ENCODE data around the gene PMVK. TPM values are rescaled to one million over a fixed set of nuclear protein-coding genes. Genes with fewer than 3 reads are reported as not detected.

PMVK gene
- total and polyA plus RNA-seq, 10 of the 15 experiments (the other 5 are each of a cell fraction or from before 2014, with no cell fraction given) = 6.0 to 121 (median 49.4) TPM

GRCh38 chr1:154961207-154962155 is 25.0 kb upstream of the PMVK start, which contains the start of gene PYGO2:
Gene PYGO2 (minus strand): TSS chr1:154961782. CDS start chr1:154961576, 206 bp downstream.
- Histone ChIP-seq H3K79me2 (ENCODE audit: control insufficient read depth, insufficient read depth, low read length) (peaks cover 31% of the 10 kb centered on the region), H3K9me3 (replicated peaks; ENCODE audit: control insufficient read depth, insufficient read depth, low read length) (no peaks in the 10 kb centered on the region), H3K27me3 (replicated peaks in 1 of 2; ENCODE audit: control insufficient read depth in 2 of 2, insufficient read depth in 2 of 2, low read length in 1 of 2) (no peaks in the 10 kb centered on the region), H3K9ac (ENCODE audit: control insufficient read depth, insufficient read depth, low read length) (peak within 1 kb of the TSS; percentile 81), H3K4me1 (ENCODE audit: control insufficient read depth, insufficient read depth, low read length) (peaks cover 9% of the 10 kb centered on the region), H3K4me3 (peak within 1 kb of the TSS; percentile 88), H3K27ac (ENCODE audit: control insufficient read depth, insufficient read depth) (peak within 1 kb of the TSS; percentile 97), H3K4me2 (ENCODE audit: control insufficient read depth, insufficient read depth) (peak within 1 kb of the TSS; percentile 86), H3K36me3 (ENCODE audit: control insufficient read depth in 2 of 2, insufficient read depth in 2 of 2, low read length in 1 of 2) (peaks cover 9 to 12% of the 10 kb centered on the region in 2 experiments; a peak in 3 of 4 replicates), H2AFZ (ENCODE audit: control insufficient read depth, low read depth, low read length) (peak within 1 kb of the TSS; percentile 73), H4K20me1 (ENCODE audit: control insufficient read depth, insufficient read depth) (no peaks in the 10 kb centered on the region)
- SMC1A ChIA-PET (ENCODE audit: uncharacterized antibody, unreplicated experiment) = interaction anchor here (0.8 to 3.1 kb wide), 12 partner anchors 8 to 61 kb away, joined by 3 to 14 read pairs (median 4); partner anchors contain the start of genes CKS1B, FLAD1 and SHC1
- DNase-seq (ENCODE audit: low read depth, low spot score) (no peak), FAIRE-seq (peak; percentile 54), ATAC-seq (peak; percentile 94)
- no TSS peak for BruUV-seq (replicated peaks)
- RAD21 ChIA-PET (ENCODE audit: unreplicated experiment) = interaction anchor here (0.6 to 2.4 kb wide), 7 partner anchors 9 to 90 kb away, joined by 3 to 15 read pairs (median 5); partner anchors contain the start of genes ADAM15, PMVK and SHC1
- 1% methylated on average over 66 of the region's 93 CpGs for WGBS (ENCODE audit: insufficient coverage, insufficient replicate concordance, low lambda C conversion rate, missing lambda C conversion rate)
- POLR2A ChIA-PET = interaction anchor here (0.5 to 12.3 kb wide), 12 partner anchors 10 to 268 kb away, joined by 3 to 140 read pairs (median 6); partner anchors contain the start of genes CKS1B, PMVK and SHC1
- intact Hi-C loops (cut with micrococcal nuclease; ENCODE audit: unreplicated experiment) (loop anchor here (2.0 to 5.0 kb wide), 2 partner anchors 25 to 41 kb away; partner anchors contain the start of genes PMVK and ZBTB7B), in situ Hi-C loops (cut with MboI) (no loop called here)
- CTCF ChIA-PET = interaction anchor here (0.6 to 2.7 kb wide), 18 partner anchors 9 to 938 kb away, joined by 3 to 20 read pairs (median 5); partner anchors contain the start of genes ADAM15, PMVK and SHC1
- TF ChIP-seq RELB (IDR thresholded peaks at IDR 0.05; ENCODE audit: low read depth) (no peak), MEF2B (IDR thresholded peaks at IDR 0.05; ENCODE audit: partially characterized antibody, poor library complexity, severe bottlenecking) (no peak), TCF3 (IDR thresholded peaks at IDR 0.05; ENCODE audit: borderline replicate concordance, insufficient read depth, low read depth, low read length) (no peak), PKNOX1 (IDR thresholded peaks at IDR 0.05) (no peak), E2F4 (IDR thresholded peaks at IDR 0.05; ENCODE audit: low read depth, low read length) (0 out of 2 replicates have a peak, but pooled peaks have one; percentile 29), TARDBP (IDR thresholded peaks at IDR 0.05; ENCODE audit: borderline replicate concordance) (no peak), SMARCA5 (IDR thresholded peaks at IDR 0.05) (peak; percentile 98), RBBP5 (conservative IDR thresholded peaks at IDR 0.05) (no peak), NR2F1 (conservative IDR thresholded peaks at IDR 0.05) (peak; percentile 82; the same call in 1 of the 2 replicates), SREBF1 (IDR thresholded peaks at IDR 0.05; ENCODE audit: low read length) (peak; percentile 87), RCOR1 (conservative IDR thresholded peaks at IDR 0.05; ENCODE audit: low read depth, low read length) (no peak), SREBF2 (IDR thresholded peaks at IDR 0.05; ENCODE audit: low read length) (no peak), BCLAF1 (IDR thresholded peaks at IDR 0.05) (peak; percentile 93)
